Endothelial cell of umbilical vein (primary cell): Measurements from ENCODE around the gene TNS2. TPM values are rescaled to one million over a fixed set of nuclear protein-coding genes. Genes with fewer than 3 reads are reported as not detected.

Experiments used
- BruUV-seq: library from RNA; stranded (reverse); fragments of 400-500 nt; replicated peaks from 2 replicates; lab custom pipeline; 2021; lab: Mats Ljungman, UMichigan
- CTCF ChIA-PET: fragments of 300-600, 350-600 bp; sonication (Branson Sonifier 250); formaldehyde crosslinking; loops from one replicate; lab custom pipeline; 2021; ENCODE audit warnings: antibody characterized with exemption, inconsistent platforms; lab: Charles Lee
- POLR2A ChIA-PET: fragments of 300-600, 350-600 bp; sonication (Branson Sonifier 250); formaldehyde crosslinking; loops from one replicate; lab custom pipeline; 2021; ENCODE audit warnings: antibody characterized with exemption, inconsistent platforms; lab: Charles Lee
- DNase-seq: peaks from one replicate; pipeline ENCODE4 v3.0.0-alpha.2; 2011; ENCODE audit warnings: low read depth, low spot score
- FAIRE-seq: peaks from 2 replicates; lab custom pipeline; 2011; peaks lifted over from hg19 to GRCh38; lab: Jason Lieb, UNC
- H2AFZ ChIP-seq: 2 replicates; pipeline ENCODE4 v1.6.0; 2012; ENCODE audit warnings: low read depth, low read length, control low read depth, inconsistent platforms
- H3K27ac ChIP-seq: 2 replicates; pipeline ENCODE4 v1.5.1; 2011; ENCODE audit warnings: low read depth, mild to moderate bottlenecking, control low read depth, low read length, moderate library complexity; ENCODE audit not compliant: insufficient read depth
- H3K27me3 ChIP-seq, 2 experiments: 2 replicates each; pipeline versions ENCODE4 v1.6.0 to v1.6.1; 2011; ENCODE audit warnings: low read length in 2 of 2, mixed read lengths in 1 of 2; ENCODE audit not compliant: control insufficient read depth in 2 of 2, insufficient read depth in 2 of 2
- H3K36me3 ChIP-seq, 2 experiments: 2 replicates in 1 of 2; 3 replicates in 1 of 2; pipeline ENCODE4 v1.5.1; 2011; ENCODE audit warnings: low read length in 2 of 2, mild to moderate bottlenecking in 1 of 2, moderate library complexity in 1 of 2; ENCODE audit not compliant: control insufficient read depth in 2 of 2, insufficient read depth in 2 of 2; ENCODE audit errors: extremely low read depth in 1 of 2
- H3K4me1 ChIP-seq: 3 replicates; pipeline ENCODE4 v1.5.1; 2011; ENCODE audit warnings: mild to moderate bottlenecking, low read length; ENCODE audit not compliant: control insufficient read depth, insufficient read depth; ENCODE audit errors: extremely low read depth
- H3K4me2 ChIP-seq: 2 replicates; pipeline ENCODE4 v1.6.1; 2011; ENCODE audit warnings: low read length, control low read depth, mixed read lengths; ENCODE audit not compliant: insufficient read depth
- H3K4me3 ChIP-seq, 3 experiments: fragments of 200-600 bp in 1 of 3; sonication (generic), shearing (Covaris generic) in 1 of 3; replicated peaks in 1 of 3; 2 replicates each; pipeline ENCODE4 v1.5.1; 2011 to 2016; ENCODE audit warnings: control low read depth in 3 of 3, low read length in 3 of 3, mild to moderate bottlenecking in 2 of 3, inconsistent platforms in 1 of 3, low read depth in 1 of 3, moderate library complexity in 1 of 3; ENCODE audit not compliant: insufficient read depth in 1 of 3
- H3K79me2 ChIP-seq: 2 replicates; pipeline ENCODE4 v1.6.0; 2012; ENCODE audit warnings: low read length, inconsistent platforms; ENCODE audit not compliant: control insufficient read depth, insufficient read depth
- H3K9ac ChIP-seq: replicated peaks from 2 replicates; pipeline ENCODE3; 2011; ENCODE audit warnings: low read length, control low read depth; ENCODE audit not compliant: insufficient read depth; ENCODE audit errors: extremely low read depth
- H3K9me1 ChIP-seq: replicated peaks from 3 replicates; pipeline ENCODE4 v1.6.0; 2011; ENCODE audit warnings: mild to moderate bottlenecking, low read length; ENCODE audit not compliant: control insufficient read depth, insufficient read depth; ENCODE audit errors: extremely low read depth
- H3K9me3 ChIP-seq: replicated peaks from 2 replicates; pipeline ENCODE4 v1.5.1; 2012; ENCODE audit warnings: low read length, inconsistent platforms; ENCODE audit not compliant: control insufficient read depth, insufficient read depth
- H4K20me1 ChIP-seq: replicated peaks from 2 replicates; pipeline ENCODE3; 2011; ENCODE audit warnings: mild to moderate bottlenecking, low read length; ENCODE audit not compliant: control insufficient read depth, insufficient read depth; ENCODE audit errors: extremely low read depth
- FOS ChIP-seq: IDR thresholded peaks from 2 replicates; pipeline ENCODE4 v1.6.1; 2011; ENCODE audit warnings: mild to moderate bottlenecking, low read length, moderate library complexity, borderline replicate concordance; ENCODE audit not compliant: insufficient read depth
- GATA2 ChIP-seq: IDR thresholded peaks from 2 replicates; pipeline ENCODE4 v1.7.0; 2011; ENCODE audit warnings: low read depth, mild to moderate bottlenecking, moderate library complexity, mixed read lengths, low read length; ENCODE audit not compliant: insufficient read length, insufficient read depth
- JUN ChIP-seq: IDR thresholded peaks from 2 replicates; pipeline ENCODE4 v1.6.1; 2011; ENCODE audit warnings: borderline replicate concordance, low read depth; ENCODE audit not compliant: insufficient read length, insufficient read depth
- MYC ChIP-seq: IDR thresholded peaks from one replicate; pipeline ENCODE4 v1.6.1; 2011; ENCODE audit warnings: mild to moderate bottlenecking, low read depth, low read length
- dilution Hi-C: fragments of 300-500 bp; cut with MboI; formaldehyde crosslinking; loops from one replicate; pipeline ENCODE4 v1.15.0; 2019; ENCODE audit warnings: low sequenced_read_pairs; ENCODE audit not compliant: extremely low pct_ligation_motif_present
- intact Hi-C: fragments of 100-400 bp; cut with micrococcal nuclease; formaldehyde crosslinking; loops from one replicate; pipeline ENCODE4 v1.10.0; 2022
- polyA plus RNA-seq, 4 experiments: library from polyadenylated mRNA; depleted of rRNA in 3 of 4; stranded (reverse) in 3 of 4; unstranded in 1 of 4; fragments of >200 nt; gene quantifications; 2 replicates each; pipeline versions ENCODE4 v1.2.1 to v1.2.3, GENCODE V29; 2011 to 2012; ENCODE audit warnings: missing spikeins in 1 of 4
- total RNA-seq: library from RNA; stranded (reverse); gene quantifications from 2 replicates; pipeline ENCODE4 v1.2.3, GENCODE V29; 2021
- TF ChIP-seq, protein P1 (sequence below), 2 donors: IDR thresholded peaks; 1 replicate in 1 of 2; 2 replicates in 1 of 2; pipeline ENCODE4 v1.5.1; 2011; ENCODE audit warnings: low read length in 2 of 2, mild to moderate bottlenecking in 2 of 2, moderate library complexity in 2 of 2, control low read depth in 1 of 2, inconsistent platforms in 1 of 2, low read depth in 1 of 2; ENCODE audit not compliant: insufficient read depth in 1 of 2; ENCODE audit errors: extremely low read depth in 1 of 2

TNS2 gene
- total and polyA plus RNA-seq, 2 donors (not counting 3 experiments of a cell fraction or from before 2014, with no cell fraction given): 84.5 to 106 TPM

DNA sequence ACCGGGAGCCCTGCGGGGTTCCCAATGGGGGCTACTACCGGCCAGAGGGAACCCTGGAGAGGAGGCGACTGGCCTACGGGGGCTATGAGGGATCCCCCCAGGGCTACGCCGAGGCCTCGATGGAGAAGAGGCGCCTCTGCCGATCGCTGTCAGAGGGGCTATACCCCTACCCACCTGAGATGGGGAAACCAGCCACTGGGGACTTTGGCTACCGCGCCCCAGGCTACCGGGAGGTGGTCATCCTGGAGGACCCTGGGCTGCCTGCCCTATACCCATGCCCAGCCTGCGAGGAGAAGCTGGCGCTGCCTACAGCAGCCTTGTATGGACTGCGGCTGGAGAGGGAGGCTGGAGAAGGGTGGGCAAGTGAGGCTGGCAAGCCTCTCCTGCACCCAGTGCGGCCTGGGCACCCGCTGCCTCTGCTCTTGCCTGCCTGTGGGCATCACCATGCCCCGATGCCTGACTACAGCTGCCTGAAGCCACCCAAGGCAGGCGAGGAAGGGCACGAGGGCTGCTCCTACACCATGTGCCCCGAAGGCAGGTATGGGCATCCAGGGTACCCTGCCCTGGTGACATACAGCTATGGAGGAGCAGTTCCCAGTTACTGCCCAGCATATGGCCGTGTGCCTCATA lies 9.7 kb downstream of the TNS2 start:
- no peak overlapping the region for H3K4me3 ChIP-seq
- no peaks in the 10 kb centered on the region for H3K79me2 ChIP-seq
- H2AFZ ChIP-seq: no peak overlapping the region
- no peak overlapping the region for H3K9ac ChIP-seq
- no peaks in the 10 kb centered on the region for H4K20me1 ChIP-seq
- H3K27ac ChIP-seq: no peak overlapping the region
- H3K9me1 ChIP-seq: no peaks in the 10 kb centered on the region
- dilution Hi-C loops (no loop called here), intact Hi-C loops (no loop called here)
- FAIRE-seq (no peak), DNase-seq (no peak)
- CTCF ChIA-PET: no interaction called here
- no peaks in the 10 kb centered on the region for H3K27me3 ChIP-seq
- H3K36me3 ChIP-seq: peaks cover 5 to 57% of the 10 kb centered on the region in 2 experiments
- no TSS peak for BruUV-seq
- POLR2A ChIA-PET: interaction anchor here (1.1 kb wide), 1 partner anchor 53 kb away, joined by 3 read pairs; the partner anchor contains the start of gene EIF4B
- H3K4me2 ChIP-seq: no peak overlapping the region
- H3K4me1 ChIP-seq: peaks cover 10% of the 10 kb centered on the region
- no peaks in the 10 kb centered on the region for H3K9me3 ChIP-seq
- TF ChIP-seq FOS (no peak), JUN (no peak)

DNA sequence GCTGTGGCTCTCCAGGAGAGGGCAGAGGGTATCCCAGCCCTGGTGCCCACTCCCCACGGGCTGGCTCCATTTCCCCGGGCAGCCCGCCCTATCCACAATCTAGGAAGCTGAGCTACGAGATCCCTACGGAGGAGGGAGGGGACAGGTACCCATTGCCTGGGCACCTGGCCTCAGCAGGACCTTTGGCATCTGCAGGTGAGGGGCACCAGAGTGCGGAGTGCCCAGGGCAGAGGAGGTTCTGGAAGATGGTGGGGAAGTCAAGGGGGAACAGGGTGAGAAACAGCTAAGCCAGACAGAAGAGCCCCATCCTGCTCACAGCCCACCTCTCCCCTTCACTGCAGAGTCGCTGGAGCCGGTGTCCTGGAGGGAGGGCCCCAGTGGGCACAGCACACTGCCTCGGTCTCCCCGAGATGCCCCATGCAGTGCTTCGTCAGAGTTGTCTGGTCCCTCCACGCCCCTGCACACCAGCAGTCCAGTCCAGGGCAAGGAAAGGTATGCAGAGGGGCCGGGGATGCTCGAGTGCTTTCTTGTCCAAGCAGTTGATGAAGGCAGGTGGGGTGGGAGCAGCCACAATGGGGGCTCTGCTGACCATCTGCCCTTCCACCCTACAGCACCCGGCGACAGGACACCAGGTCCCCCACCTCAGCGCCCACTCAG lies 10.3 kb downstream of the TNS2 start:
- Histone ChIP-seq H3K4me1 (peaks cover 10% of the 10 kb centered on the region), H2AFZ (no peak overlapping the region), H3K27ac (no peak overlapping the region), H3K36me3 (peaks cover 5 to 56% of the 10 kb centered on the region in 2 experiments), H3K9ac (no peak overlapping the region), H3K9me1 (no peaks in the 10 kb centered on the region), H3K79me2 (no peaks in the 10 kb centered on the region), H3K9me3 (no peaks in the 10 kb centered on the region), H3K27me3 (no peaks in the 10 kb centered on the region), H4K20me1 (no peaks in the 10 kb centered on the region), H3K4me3 (no peak overlapping the region), H3K4me2 (no peak overlapping the region)
- TF ChIP-seq GATA2: no peak
- no peak for TF ChIP-seq MYC
- TF ChIP-seq, protein P1, sequence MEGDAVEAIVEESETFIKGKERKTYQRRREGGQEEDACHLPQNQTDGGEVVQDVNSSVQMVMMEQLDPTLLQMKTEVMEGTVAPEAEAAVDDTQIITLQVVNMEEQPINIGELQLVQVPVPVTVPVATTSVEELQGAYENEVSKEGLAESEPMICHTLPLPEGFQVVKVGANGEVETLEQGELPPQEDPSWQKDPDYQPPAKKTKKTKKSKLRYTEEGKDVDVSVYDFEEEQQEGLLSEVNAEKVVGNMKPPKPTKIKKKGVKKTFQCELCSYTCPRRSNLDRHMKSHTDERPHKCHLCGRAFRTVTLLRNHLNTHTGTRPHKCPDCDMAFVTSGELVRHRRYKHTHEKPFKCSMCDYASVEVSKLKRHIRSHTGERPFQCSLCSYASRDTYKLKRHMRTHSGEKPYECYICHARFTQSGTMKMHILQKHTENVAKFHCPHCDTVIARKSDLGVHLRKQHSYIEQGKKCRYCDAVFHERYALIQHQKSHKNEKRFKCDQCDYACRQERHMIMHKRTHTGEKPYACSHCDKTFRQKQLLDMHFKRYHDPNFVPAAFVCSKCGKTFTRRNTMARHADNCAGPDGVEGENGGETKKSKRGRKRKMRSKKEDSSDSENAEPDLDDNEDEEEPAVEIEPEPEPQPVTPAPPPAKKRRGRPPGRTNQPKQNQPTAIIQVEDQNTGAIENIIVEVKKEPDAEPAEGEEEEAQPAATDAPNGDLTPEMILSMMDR (IDR thresholded peaks at IDR 0.05; ENCODE audit: extremely low read depth in 1 of 2, insufficient read depth in 1 of 2, low read depth in 1 of 2, low read length in 2 of 2): no peak
- ChIA-PET POLR2A (interaction anchor here (1.1 kb wide), 1 partner anchor 54 kb away, joined by 3 read pairs; the partner anchor contains the start of gene EIF4B), CTCF (interaction anchor here (14.2 kb wide), 1 partner anchor 40 kb away, joined by 463 read pairs; the partner anchor contains the start of genes IGFBP6 and SOAT2)
- FAIRE-seq (no peak), DNase-seq (no peak)
- dilution Hi-C loops (no loop called here), intact Hi-C loops (no loop called here)
- BruUV-seq: no TSS peak
